ENCODE measurements around the gene VPS52. TPM values are rescaled to one million over a fixed set of nuclear protein-coding genes. Genes with fewer than 3 reads are reported as not detected.
A peak's percentile ranks its signal among the peaks of the same experiment; 100 is the strongest.

VPS52 gene
- total RNA-seq, 1 experiment from 2014 or later, result 47.1 TPM

- Mint-ChIP-seq H3K27me3 (ENCODE audit: low read depth) (peaks cover 46% of the 10 kb centered on the region), H3K4me3 (peak overlapping the region; percentile 64 to 83), H3K36me3 (ENCODE audit: insufficient read depth in 1 of 3, low read depth in 3 of 3) (peaks cover 8 to 24% (median 20%) of the 10 kb centered on the region in 3 experiments; a peak in 6 of 7 replicates), H3K9me3 (no peaks in the 10 kb centered on the region; a peak in 1 of 5 replicates), H3K4me1 (peaks cover 20 to 22% of the 10 kb centered on the region in 2 experiments), H3K27ac (peak overlapping the region in 1 of 3 experiments; percentile 40; a peak in 1 of 7 replicates)
- Histone ChIP-seq H3K79me2 (ENCODE audit: insufficient read depth, low read length) (no peaks in the 10 kb centered on the region), H3K27ac (ENCODE audit: insufficient read length, low read depth, low read length) (no peak overlapping the region), H2AFZ (ENCODE audit: low read length) (peak overlapping the region; percentile 66), H3K4ac (ENCODE audit: low read depth, low read length) (no peak overlapping the region), H2BK15ac (ENCODE audit: low read depth, low read length) (no peak overlapping the region), H2AK5ac (ENCODE audit: insufficient read length, low read length) (no peak overlapping the region), H3K9ac (ENCODE audit: extremely low read depth, insufficient read length, low read length) (peak overlapping the region; percentile 56), H3K56ac (ENCODE audit: insufficient read length, low read depth, low read length) (no peak overlapping the region), H4K20me1 (ENCODE audit: control insufficient read depth, insufficient read depth, insufficient read length) (no peaks in the 10 kb centered on the region), H3K9me3 (ENCODE audit: control insufficient read depth, low read depth, low read length) (no peaks in the 10 kb centered on the region), H2BK20ac (ENCODE audit: low read depth, low read length, poor library complexity, severe bottlenecking) (no peak overlapping the region), H4K8ac (replicated peaks; ENCODE audit: insufficient read length, low read depth, low read length) (no peak overlapping the region), H3K23me2 (ENCODE audit: insufficient read length, low read depth, low read length, poor library complexity, severe bottlenecking) (peaks cover 17% of the 10 kb centered on the region), H3K23ac (ENCODE audit: insufficient read length, low read depth, low read length) (no peak overlapping the region), H2BK120ac (ENCODE audit: low read depth, low read length, poor library complexity, severe bottlenecking) (no peak overlapping the region), H3K27me3 (ENCODE audit: insufficient read depth, low read length) (no peaks in the 10 kb centered on the region; the same call in 1 of the 2 replicates), H2BK5ac (ENCODE audit: insufficient read length, low read length) (no peak overlapping the region), H3K18ac (ENCODE audit: insufficient read length, low read depth, low read length) (no peak overlapping the region), H3K79me1 (ENCODE audit: insufficient read depth, low read depth, low read length, poor library complexity, severe bottlenecking) (no peaks in the 10 kb centered on the region), H3T11ph (ENCODE audit: low read length) (no peak overlapping the region), H4K91ac (ENCODE audit: insufficient read length, low read depth, low read length) (no peak overlapping the region), H4K5ac (ENCODE audit: insufficient read length, low read depth, low read length) (no peak overlapping the region), H3K4me1 (ENCODE audit: insufficient read depth, low read length) (no peaks in the 10 kb centered on the region; the same call in 1 of the 2 replicates), H3K4me2 (ENCODE audit: insufficient read depth, insufficient read length, low read length) (peak overlapping the region; percentile 77), H3K14ac (ENCODE audit: insufficient read depth, low read length) (no peak overlapping the region), H2BK12ac (ENCODE audit: insufficient read length, low read depth, low read length) (no peak overlapping the region)
- TF ChIP-seq, protein P1, sequence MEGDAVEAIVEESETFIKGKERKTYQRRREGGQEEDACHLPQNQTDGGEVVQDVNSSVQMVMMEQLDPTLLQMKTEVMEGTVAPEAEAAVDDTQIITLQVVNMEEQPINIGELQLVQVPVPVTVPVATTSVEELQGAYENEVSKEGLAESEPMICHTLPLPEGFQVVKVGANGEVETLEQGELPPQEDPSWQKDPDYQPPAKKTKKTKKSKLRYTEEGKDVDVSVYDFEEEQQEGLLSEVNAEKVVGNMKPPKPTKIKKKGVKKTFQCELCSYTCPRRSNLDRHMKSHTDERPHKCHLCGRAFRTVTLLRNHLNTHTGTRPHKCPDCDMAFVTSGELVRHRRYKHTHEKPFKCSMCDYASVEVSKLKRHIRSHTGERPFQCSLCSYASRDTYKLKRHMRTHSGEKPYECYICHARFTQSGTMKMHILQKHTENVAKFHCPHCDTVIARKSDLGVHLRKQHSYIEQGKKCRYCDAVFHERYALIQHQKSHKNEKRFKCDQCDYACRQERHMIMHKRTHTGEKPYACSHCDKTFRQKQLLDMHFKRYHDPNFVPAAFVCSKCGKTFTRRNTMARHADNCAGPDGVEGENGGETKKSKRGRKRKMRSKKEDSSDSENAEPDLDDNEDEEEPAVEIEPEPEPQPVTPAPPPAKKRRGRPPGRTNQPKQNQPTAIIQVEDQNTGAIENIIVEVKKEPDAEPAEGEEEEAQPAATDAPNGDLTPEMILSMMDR (conservative IDR thresholded peaks at IDR 0.05), result peak; percentile 91
- no CpG with 5 or more reads among the region's 28 CpGs for WGBS (ENCODE audit: extremely low coverage, insufficient read length, low lambda C conversion rate)
- peak; percentile 90 for DNase-seq
Observed at GRCh38 chr6:33247977-33248642, 23.6 kb downstream of the VPS52 start.
